ENCODE results near the gene GIT1.

The GIT1 gene

GRCh38 chr17:29592850-29593551 lies 3.6 kb upstream of the GIT1 start, which contains the start of gene ANKRD13B:
Gene ANKRD13B (plus strand): TSS chr17:29593132. CDS start chr17:29593622, 490 bp downstream.
- DNase-seq: peak; percentile 41

- peak; percentile 81 for DNase-seq
Observed at GRCh38 chr17:29591737-29592608, 2.5 kb upstream of the GIT1 start.

- DNase-seq: peak; percentile 29
Observed at GRCh38 chr17:29591146-29591736, 1.8 kb upstream of the GIT1 start.

GRCh38 chr17:29590411-29591145 lies 1.1 kb upstream of the GIT1 start:
- DNase-seq: peak; percentile 25

GRCh38 chr17:29588562-29589411 lies 661 bp downstream of the GIT1 start:
- peak; percentile 54 for DNase-seq

- DNase-seq: no peak
Observed at GRCh38 chr17:29588017-29588561, 1.4 kb downstream of the GIT1 start.

- no peak for DNase-seq
Observed at GRCh38 chr17:29587591-29587990, 1.9 kb downstream of the GIT1 start.

- no peak for DNase-seq
Observed at GRCh38 chr17:29586676-29587469, 2.6 kb downstream of the GIT1 start.

GRCh38 chr17:29585080-29585751 lies 4.2 kb downstream of the GIT1 start:
- peak; percentile 48 for DNase-seq

- no peak for DNase-seq
Observed at GRCh38 chr17:29584452-29585079, 4.9 kb downstream of the GIT1 start.

GRCh38 chr17:29583324-29584248 lies 5.9 kb downstream of the GIT1 start:
- DNase-seq: no peak

GRCh38 chr17:29582772-29583171 lies 6.7 kb downstream of the GIT1 start:
- DNase-seq: no peak

GRCh38 chr17:29582254-29582765 lies 7.1 kb downstream of the GIT1 start:
- no peak for DNase-seq

- DNase-seq: no peak
Observed at GRCh38 chr17:29581583-29582253, 7.7 kb downstream of the GIT1 start.

GRCh38 chr17:29579866-29580771 lies 9.3 kb downstream of the GIT1 start:
- DNase-seq: peak; percentile 92
